ENCODE measurements around the gene PPP2R2D. TPM values are rescaled to one million over a fixed set of nuclear protein-coding genes. Genes with fewer than 3 reads are reported as not detected.

The PPP2R2D gene
- total RNA-seq, 4 donors from 2014 or later: 18.6 to 27.5 (median 22.1) TPM

DNA sequence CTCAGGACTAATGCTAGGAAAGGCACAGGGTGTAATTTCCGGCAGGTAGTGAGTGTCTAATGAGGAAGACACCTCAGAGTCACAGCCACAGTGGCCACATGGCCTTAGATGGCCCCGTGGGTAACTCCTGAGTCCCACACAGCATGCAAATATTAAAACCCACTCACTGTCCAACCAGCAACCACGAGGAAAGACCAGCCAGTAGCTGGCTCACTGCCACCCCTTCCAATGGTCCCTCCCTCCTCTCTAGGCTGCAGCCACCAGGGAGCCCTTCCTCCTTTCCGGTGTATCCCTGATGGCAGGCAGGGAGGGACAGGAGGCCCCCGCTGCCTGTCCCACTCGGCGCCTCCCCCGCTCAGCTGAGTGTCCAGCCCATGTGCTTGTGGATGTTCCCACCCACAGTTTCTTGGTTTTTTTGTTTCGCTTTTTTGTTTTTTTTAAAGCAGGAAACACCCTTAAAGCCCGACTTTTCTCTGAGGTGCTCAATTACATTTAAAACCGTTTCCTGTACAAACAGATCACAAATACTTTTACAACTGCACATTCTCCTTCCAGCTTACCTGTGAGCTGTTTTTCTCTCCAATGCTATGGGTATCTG lies 71.8 kb downstream of the PPP2R2D start:
- H3K27ac ChIP-seq: peak overlapping the region in 1 of 4 donors; percentile 13
- no peaks in the 10 kb centered on the region for H3K9me3 ChIP-seq
- no peaks in the 10 kb centered on the region for H3K27me3 ChIP-seq
- no peak for DNase-seq
- H3K4me3 ChIP-seq: no peak overlapping the region
- H3K36me3 ChIP-seq: peaks cover 0 to 58% (median 17%) of the 10 kb centered on the region in 3 donors
- no peak for TF ChIP-seq POLR2A (IDR thresholded peaks at IDR 0.05)
- TF ChIP-seq, protein P1, sequence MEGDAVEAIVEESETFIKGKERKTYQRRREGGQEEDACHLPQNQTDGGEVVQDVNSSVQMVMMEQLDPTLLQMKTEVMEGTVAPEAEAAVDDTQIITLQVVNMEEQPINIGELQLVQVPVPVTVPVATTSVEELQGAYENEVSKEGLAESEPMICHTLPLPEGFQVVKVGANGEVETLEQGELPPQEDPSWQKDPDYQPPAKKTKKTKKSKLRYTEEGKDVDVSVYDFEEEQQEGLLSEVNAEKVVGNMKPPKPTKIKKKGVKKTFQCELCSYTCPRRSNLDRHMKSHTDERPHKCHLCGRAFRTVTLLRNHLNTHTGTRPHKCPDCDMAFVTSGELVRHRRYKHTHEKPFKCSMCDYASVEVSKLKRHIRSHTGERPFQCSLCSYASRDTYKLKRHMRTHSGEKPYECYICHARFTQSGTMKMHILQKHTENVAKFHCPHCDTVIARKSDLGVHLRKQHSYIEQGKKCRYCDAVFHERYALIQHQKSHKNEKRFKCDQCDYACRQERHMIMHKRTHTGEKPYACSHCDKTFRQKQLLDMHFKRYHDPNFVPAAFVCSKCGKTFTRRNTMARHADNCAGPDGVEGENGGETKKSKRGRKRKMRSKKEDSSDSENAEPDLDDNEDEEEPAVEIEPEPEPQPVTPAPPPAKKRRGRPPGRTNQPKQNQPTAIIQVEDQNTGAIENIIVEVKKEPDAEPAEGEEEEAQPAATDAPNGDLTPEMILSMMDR (IDR thresholded peaks at IDR 0.05): no peak
- H3K4me1 ChIP-seq: peaks cover 0 to 14% (median 6%) of the 10 kb centered on the region in 3 donors
- WGBS, 2 donors: 55 to 71% methylated on average over 9 to 11 of the region's 11 CpGs
- intact Hi-C loops (cut with DNase I): no loop called here

DNA sequence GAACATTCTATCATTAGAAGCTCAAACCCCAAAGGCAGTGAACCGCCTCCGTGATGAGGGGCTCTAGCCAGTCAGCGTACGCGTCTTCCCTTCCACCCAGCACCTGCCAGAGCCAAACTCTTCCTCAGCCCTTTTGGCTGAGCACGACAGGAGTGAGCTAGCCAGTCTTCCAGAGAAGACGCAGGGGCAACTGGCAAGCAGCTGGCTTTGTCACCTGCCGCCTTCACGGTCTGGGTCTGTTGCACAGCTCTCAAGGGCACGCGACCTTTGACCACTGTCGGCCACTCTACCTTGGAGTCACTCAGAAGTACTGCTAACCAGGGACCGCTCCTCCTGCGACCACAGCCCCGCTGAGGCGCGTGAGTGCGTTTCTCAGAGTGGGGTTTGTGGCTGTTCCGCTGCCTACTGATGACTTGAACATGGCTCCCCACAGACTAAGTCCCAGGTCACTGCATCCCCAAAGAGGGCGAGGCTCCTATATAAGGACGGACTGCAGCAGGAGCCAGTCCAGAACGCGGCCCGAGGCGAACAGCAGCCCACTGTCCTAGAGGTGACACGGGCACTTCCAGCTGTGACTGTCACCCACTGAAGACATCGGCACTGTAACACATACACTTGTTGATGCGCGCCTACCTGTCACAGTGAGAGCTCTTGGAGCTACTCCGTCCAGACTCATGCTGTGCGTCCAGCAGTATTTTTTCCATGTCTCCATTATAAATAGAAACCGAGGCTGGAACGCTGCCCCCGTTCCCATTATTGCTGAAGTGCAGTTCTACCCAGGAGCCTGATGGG lies 72.5 kb downstream of the PPP2R2D start:
- intact Hi-C loops (cut with DNase I): no loop called here
- H3K9me3 ChIP-seq: no peaks in the 10 kb centered on the region
- DNase-seq: no peak
- H3K27ac ChIP-seq: no peak overlapping the region
- TF ChIP-seq, protein P1 (IDR thresholded peaks at IDR 0.05): no peak
- TF ChIP-seq POLR2A (IDR thresholded peaks at IDR 0.05): no peak
- no peak overlapping the region for H3K4me3 ChIP-seq
- peaks cover 0 to 15% (median 6%) of the 10 kb centered on the region in 3 donors for H3K4me1 ChIP-seq
- 91 to 93% methylated on average over 14 to 20 of the region's 34 CpGs for WGBS, 2 donors
- no peaks in the 10 kb centered on the region for H3K27me3 ChIP-seq
- H3K36me3 ChIP-seq: peaks cover 0 to 56% (median 16%) of the 10 kb centered on the region in 3 donors

DNA sequence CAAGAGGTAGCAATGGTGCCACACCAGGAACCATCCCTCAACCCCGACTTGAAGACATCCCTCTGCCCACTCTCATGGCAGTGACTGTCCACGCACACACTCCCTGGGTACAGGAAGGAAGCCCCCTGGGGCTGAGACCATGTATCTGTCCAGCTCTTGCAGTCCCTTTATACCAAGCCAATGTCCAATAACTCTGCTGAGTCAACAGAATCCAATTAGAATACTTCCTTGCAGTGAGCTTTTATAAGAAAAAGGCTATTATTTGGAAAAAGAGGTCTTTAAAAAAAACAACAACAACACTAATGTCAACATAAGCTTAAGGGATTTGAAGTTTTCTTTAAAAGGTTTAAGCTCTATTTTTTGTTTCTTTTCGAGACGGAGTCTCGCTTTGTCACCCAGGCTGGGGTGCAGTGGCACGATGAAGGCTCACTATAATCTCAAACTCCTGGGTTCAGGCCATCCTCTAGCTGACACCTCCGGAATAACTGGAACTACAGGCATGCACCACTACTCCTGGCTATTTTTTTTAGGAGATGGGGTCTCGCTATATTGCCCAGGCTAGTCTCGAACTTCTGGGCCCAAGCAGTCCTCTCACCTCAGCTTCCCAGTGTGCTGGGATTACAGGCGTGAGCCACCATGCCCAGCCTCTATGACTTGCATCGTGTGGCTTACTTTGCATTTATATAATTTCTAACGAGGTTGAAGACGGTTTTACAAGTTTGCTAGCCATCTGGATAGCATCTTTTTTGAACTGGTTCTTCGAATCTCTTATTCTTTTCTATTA lies 73.4 kb downstream of the PPP2R2D start:
- 86 to 92% methylated on average over 13 to 14 of the region's 14 CpGs for WGBS, 2 donors
- Histone ChIP-seq H3K27ac (no peak overlapping the region), H3K4me3 (no peak overlapping the region), H3K4me1 (peaks cover 0 to 24% (median 6%) of the 10 kb centered on the region in 3 donors), H3K9me3 (no peaks in the 10 kb centered on the region), H3K36me3 (peaks cover 0 to 47% (median 7%) of the 10 kb centered on the region in 3 donors), H3K27me3 (no peaks in the 10 kb centered on the region)
- intact Hi-C loops (cut with DNase I): no loop called here
- no peak for TF ChIP-seq POLR2A (IDR thresholded peaks at IDR 0.05)
- TF ChIP-seq, protein P1 (IDR thresholded peaks at IDR 0.05): no peak
- DNase-seq: no peak

DNA sequence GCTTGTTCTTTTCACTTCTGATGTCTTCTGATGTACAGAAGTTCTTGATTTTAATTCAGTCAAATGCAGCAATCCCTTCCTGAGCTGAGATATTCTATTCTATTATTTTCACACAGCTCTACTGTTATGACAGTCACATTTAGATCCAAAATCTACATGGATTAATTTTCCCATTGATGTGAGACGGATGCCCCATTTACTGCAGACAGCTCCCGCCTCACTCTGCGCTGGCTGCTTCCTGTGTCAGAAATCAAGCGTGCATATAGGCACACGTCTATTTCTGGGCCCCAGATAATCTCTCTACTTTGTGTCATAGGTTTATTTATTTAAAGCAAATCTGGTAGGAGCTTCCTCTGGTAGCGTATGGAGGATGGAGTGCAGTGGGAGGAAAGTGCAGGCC lies 74.2 kb downstream of the PPP2R2D start:
- TF ChIP-seq, protein P1 (IDR thresholded peaks at IDR 0.05): no peak
- no peak for TF ChIP-seq POLR2A (IDR thresholded peaks at IDR 0.05)
- Histone ChIP-seq H3K27me3 (peaks cover 0 to 7% (median 0%) of the 10 kb centered on the region in 4 donors), H3K9me3 (no peaks in the 10 kb centered on the region), H3K4me1 (peaks cover 3 to 32% (median 6%) of the 10 kb centered on the region in 3 donors), H3K27ac (no peak overlapping the region), H3K4me3 (no peak overlapping the region), H3K36me3 (peaks cover 0 to 40% (median 0%) of the 10 kb centered on the region in 3 donors)
- intact Hi-C loops (cut with DNase I): no loop called here
- no peak for DNase-seq
- 76 to 81% methylated on average over 6 of the region's 6 CpGs for WGBS, 2 donors
